MM.1S (cell line): ENCODE results near the gene NTRK3.

Source experiments
- CTCF ChIP-seq: fragments of 300-600 bp; sonication (generic); IDR thresholded peaks from 2 replicates; pipeline ENCODE4 v1.5.1; 2016; ENCODE audit warnings: antibody characterized with exemption, low read length, mixed read lengths
- EZH2phosphoT487 ChIP-seq: fragments of 300-600 bp; sonication (generic); IDR thresholded peaks from 2 replicates; pipeline ENCODE4 v1.6.1; 2018; ENCODE audit warnings: antibody characterized with exemption, low read length

GRCh38 chr15:88003541-88004327 lies 252.8 kb downstream of the NTRK3 start:
- TF ChIP-seq CTCF (peak; percentile 36), EZH2phosphoT487 (no peak)
